Stimulated activated CD4-positive, alpha-beta T cell treated with anti-CD3 and anti-CD28 coated beads, Interleukin-15, amount 100 ng/mL, for 1 hour (primary cell): ENCODE data around the gene NRG2.

Experiments
- DNase-seq, 2 donors: peaks; one replicate each; pipeline ENCODE4 v3.0.0-alpha.2; 2020; ENCODE audit warnings: low read depth in 1 of 2, low spot score in 1 of 2

NRG2 gene

DNA sequence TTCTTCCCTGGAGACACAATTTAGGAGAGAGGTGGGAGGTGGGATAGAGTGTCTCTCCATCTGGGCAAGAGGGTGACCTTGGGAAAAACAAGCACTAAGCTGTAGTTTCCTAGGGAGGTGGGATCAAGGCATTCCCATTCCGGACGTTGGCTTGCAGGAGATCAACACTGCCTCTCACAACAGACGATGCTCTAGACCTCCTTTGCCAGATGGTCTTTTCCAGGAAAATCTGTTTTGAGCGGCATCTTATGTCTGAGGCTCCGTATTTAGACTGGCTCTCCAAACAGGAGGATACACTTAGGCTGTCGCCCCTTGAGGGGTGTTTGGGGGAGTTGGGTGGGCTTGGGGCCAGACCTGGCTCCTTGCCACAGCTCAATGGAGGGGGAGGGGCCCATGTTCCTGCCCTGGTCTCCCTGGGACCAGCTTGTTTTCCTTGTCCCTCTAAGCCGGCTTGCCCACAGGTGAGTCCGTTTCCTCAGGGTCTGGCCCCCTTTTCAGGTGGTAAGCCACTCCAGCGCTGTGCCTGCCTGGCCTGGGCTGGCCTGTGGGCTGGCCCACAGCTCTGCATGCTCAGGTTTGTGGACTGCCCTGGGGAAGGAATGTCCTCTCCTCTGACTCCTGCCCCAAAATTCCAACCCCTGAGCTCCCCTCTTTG is 245.1 kb downstream of the NRG2 start:
- DNase-seq = no peak

DNA sequence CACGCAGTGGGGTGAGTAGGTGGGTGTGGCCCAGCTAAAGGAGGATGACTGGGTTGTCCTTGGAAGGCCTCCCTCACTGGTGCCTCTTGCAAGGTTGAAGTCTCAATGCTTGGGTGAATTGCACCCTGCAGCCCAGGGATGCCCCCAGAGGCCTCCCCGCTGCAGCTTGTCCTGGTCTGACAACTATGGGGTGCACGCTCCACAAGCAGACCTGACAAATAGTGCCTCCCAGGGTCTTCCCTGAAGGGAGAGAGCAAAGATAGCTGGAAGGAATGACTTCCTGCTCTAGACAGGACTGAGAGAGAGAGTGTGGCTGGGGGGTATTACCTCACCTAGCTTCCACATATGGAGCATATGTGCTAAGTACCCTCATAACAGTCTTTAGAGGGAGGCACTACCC is 245.8 kb downstream of the NRG2 start:
- no peak for DNase-seq
